Retinal pigment epithelial cell (primary cell): Measurements from ENCODE around the gene MEIOSIN.
A peak's percentile ranks its signal among the peaks of the same experiment; 100 is the strongest.

Experiments used
- DNase-seq: peaks from one replicate; pipeline ENCODE4 v3.0.0-alpha.2; 2010; ENCODE audit warnings: low read depth
- H3K4me3 ChIP-seq: 2 replicates; pipeline ENCODE4 v1.5.1; 2011; ENCODE audit warnings: mild to moderate bottlenecking, low read length, control low read depth, moderate library complexity
- CTCF ChIP-seq: conservative IDR thresholded peaks from 2 replicates; pipeline ENCODE4 v1.5.1; 2011; ENCODE audit warnings: low read depth, low read length, control low read depth, inconsistent platforms

Gene MEIOSIN

GRCh38 chr19:45782162-45782691 lies 49.0 kb downstream of the MEIOSIN start, which contains the start of gene DMPK:
DMPK (minus strand) TSS chr19:45782490; CDS start chr19:45782352, 138 bp downstream.
- DNase-seq = no peak
- no peak for TF ChIP-seq CTCF
- H3K4me3 ChIP-seq = peak within 1 kb of the TSS; percentile 54

GRCh38 chr19:45782820-45783785 lies 49.9 kb downstream of the MEIOSIN start:
- DNase-seq = no peak
- H3K4me3 ChIP-seq = peak overlapping the region; percentile 54
- TF ChIP-seq CTCF = peak; percentile 22

GRCh38 chr19:45784096-45784495 lies 50.9 kb downstream of the MEIOSIN start:
- DNase-seq = no peak
- TF ChIP-seq CTCF = no peak

GRCh38 chr19:45785097-45785496 lies 51.9 kb downstream of the MEIOSIN start:
- DNase-seq = no peak
- no peak overlapping the region for H3K4me3 ChIP-seq
- TF ChIP-seq CTCF = no peak

More at GRCh38 chr19:45784096-45784495, 50.9 kb downstream of the MEIOSIN start:
- no peak overlapping the region for H3K4me3 ChIP-seq

- no peak overlapping the region for H3K4me3 ChIP-seq
- no peak for TF ChIP-seq CTCF
- no peak for DNase-seq
Observed at GRCh38 chr19:45785781-45786532, 52.7 kb downstream of the MEIOSIN start.

GRCh38 chr19:45786533-45786894 lies 53.3 kb downstream of the MEIOSIN start:
- H3K4me3 ChIP-seq = no peak overlapping the region
- DNase-seq = no peak
- no peak for TF ChIP-seq CTCF
